Endothelial cell of umbilical vein (primary cell): ENCODE data around the gene LGALS9C. TPM values are rescaled to one million over a fixed set of nuclear protein-coding genes. Genes with fewer than 3 reads are reported as not detected.
"Not testable (repeated sequence)": the region's sequence is repeated elsewhere in the genome, so short reads cannot be mapped to it uniquely, and the experiment has no call there.

Experiments
- BruUV-seq: library from RNA; stranded (reverse); fragments of 400-500 nt; replicated peaks from 2 replicates; lab custom pipeline; 2021; lab: Mats Ljungman, UMichigan
- CTCF ChIA-PET: fragments of 300-600, 350-600 bp; sonication (Branson Sonifier 250); formaldehyde crosslinking; loops from one replicate; lab custom pipeline; 2021; ENCODE audit warnings: antibody characterized with exemption, inconsistent platforms; lab: Charles Lee
- POLR2A ChIA-PET: fragments of 300-600, 350-600 bp; sonication (Branson Sonifier 250); formaldehyde crosslinking; loops from one replicate; lab custom pipeline; 2021; ENCODE audit warnings: antibody characterized with exemption, inconsistent platforms; lab: Charles Lee
- DNase-seq: peaks from one replicate; pipeline ENCODE4 v3.0.0-alpha.2; 2011; ENCODE audit warnings: low read depth, low spot score
- FAIRE-seq: peaks from 2 replicates; lab custom pipeline; 2011; peaks lifted over from hg19 to GRCh38; lab: Jason Lieb, UNC
- H2AFZ ChIP-seq: 2 replicates; pipeline ENCODE4 v1.6.0; 2012; ENCODE audit warnings: low read depth, low read length, control low read depth, inconsistent platforms
- H3K27ac ChIP-seq: 2 replicates; pipeline ENCODE4 v1.5.1; 2011; ENCODE audit warnings: low read depth, mild to moderate bottlenecking, control low read depth, low read length, moderate library complexity; ENCODE audit not compliant: insufficient read depth
- H3K27me3 ChIP-seq, 2 experiments: 2 replicates each; pipeline versions ENCODE4 v1.6.0 to v1.6.1; 2011; ENCODE audit warnings: low read length in 2 of 2, mixed read lengths in 1 of 2; ENCODE audit not compliant: control insufficient read depth in 2 of 2, insufficient read depth in 2 of 2
- H3K36me3 ChIP-seq, 2 experiments: 2 replicates in 1 of 2; 3 replicates in 1 of 2; pipeline ENCODE4 v1.5.1; 2011; ENCODE audit warnings: low read length in 2 of 2, mild to moderate bottlenecking in 1 of 2, moderate library complexity in 1 of 2; ENCODE audit not compliant: control insufficient read depth in 2 of 2, insufficient read depth in 2 of 2; ENCODE audit errors: extremely low read depth in 1 of 2
- H3K4me1 ChIP-seq: 3 replicates; pipeline ENCODE4 v1.5.1; 2011; ENCODE audit warnings: mild to moderate bottlenecking, low read length; ENCODE audit not compliant: control insufficient read depth, insufficient read depth; ENCODE audit errors: extremely low read depth
- H3K4me2 ChIP-seq: 2 replicates; pipeline ENCODE4 v1.6.1; 2011; ENCODE audit warnings: low read length, control low read depth, mixed read lengths; ENCODE audit not compliant: insufficient read depth
- H3K4me3 ChIP-seq, 3 experiments: fragments of 200-600 bp in 1 of 3; sonication (generic), shearing (Covaris generic) in 1 of 3; replicated peaks in 1 of 3; 2 replicates each; pipeline ENCODE4 v1.5.1; 2011 to 2016; ENCODE audit warnings: control low read depth in 3 of 3, low read length in 3 of 3, mild to moderate bottlenecking in 2 of 3, inconsistent platforms in 1 of 3, low read depth in 1 of 3, moderate library complexity in 1 of 3; ENCODE audit not compliant: insufficient read depth in 1 of 3
- H3K79me2 ChIP-seq: 2 replicates; pipeline ENCODE4 v1.6.0; 2012; ENCODE audit warnings: low read length, inconsistent platforms; ENCODE audit not compliant: control insufficient read depth, insufficient read depth
- H3K9ac ChIP-seq: replicated peaks from 2 replicates; pipeline ENCODE3; 2011; ENCODE audit warnings: low read length, control low read depth; ENCODE audit not compliant: insufficient read depth; ENCODE audit errors: extremely low read depth
- H3K9me1 ChIP-seq: replicated peaks from 3 replicates; pipeline ENCODE4 v1.6.0; 2011; ENCODE audit warnings: mild to moderate bottlenecking, low read length; ENCODE audit not compliant: control insufficient read depth, insufficient read depth; ENCODE audit errors: extremely low read depth
- H3K9me3 ChIP-seq: replicated peaks from 2 replicates; pipeline ENCODE4 v1.5.1; 2012; ENCODE audit warnings: low read length, inconsistent platforms; ENCODE audit not compliant: control insufficient read depth, insufficient read depth
- H4K20me1 ChIP-seq: replicated peaks from 2 replicates; pipeline ENCODE3; 2011; ENCODE audit warnings: mild to moderate bottlenecking, low read length; ENCODE audit not compliant: control insufficient read depth, insufficient read depth; ENCODE audit errors: extremely low read depth
- dilution Hi-C: fragments of 300-500 bp; cut with MboI; formaldehyde crosslinking; loops from one replicate; pipeline ENCODE4 v1.15.0; 2019; ENCODE audit warnings: low sequenced_read_pairs; ENCODE audit not compliant: extremely low pct_ligation_motif_present
- intact Hi-C: fragments of 100-400 bp; cut with micrococcal nuclease; formaldehyde crosslinking; loops from one replicate; pipeline ENCODE4 v1.10.0; 2022
- polyA plus RNA-seq, 4 experiments: library from polyadenylated mRNA; depleted of rRNA in 3 of 4; stranded (reverse) in 3 of 4; unstranded in 1 of 4; fragments of >200 nt; gene quantifications; 2 replicates each; pipeline versions ENCODE4 v1.2.1 to v1.2.3, GENCODE V29; 2011 to 2012; ENCODE audit warnings: missing spikeins in 1 of 4
- total RNA-seq: library from RNA; stranded (reverse); gene quantifications from 2 replicates; pipeline ENCODE4 v1.2.3, GENCODE V29; 2021

The LGALS9C gene
- total and polyA plus RNA-seq, 2 donors (not counting 3 experiments of a cell fraction or from before 2014, with no cell fraction given), result not detected

GRCh38 chr17:18450998-18451397, 25.6 kb upstream of the LGALS9C start:
- DNase-seq, H3K4me2 ChIP-seq, BruUV-seq, H3K4me1 ChIP-seq, H2AFZ ChIP-seq, H3K27me3 ChIP-seq, intact Hi-C loops, POLR2A ChIA-PET, H3K9ac ChIP-seq, H3K79me2 ChIP-seq, CTCF ChIA-PET, dilution Hi-C loops, H3K36me3 ChIP-seq, H3K27ac ChIP-seq, H4K20me1 ChIP-seq, FAIRE-seq, H3K4me3 ChIP-seq, H3K9me1 ChIP-seq, H3K9me3 ChIP-seq: not testable (repeated sequence)

DNA sequence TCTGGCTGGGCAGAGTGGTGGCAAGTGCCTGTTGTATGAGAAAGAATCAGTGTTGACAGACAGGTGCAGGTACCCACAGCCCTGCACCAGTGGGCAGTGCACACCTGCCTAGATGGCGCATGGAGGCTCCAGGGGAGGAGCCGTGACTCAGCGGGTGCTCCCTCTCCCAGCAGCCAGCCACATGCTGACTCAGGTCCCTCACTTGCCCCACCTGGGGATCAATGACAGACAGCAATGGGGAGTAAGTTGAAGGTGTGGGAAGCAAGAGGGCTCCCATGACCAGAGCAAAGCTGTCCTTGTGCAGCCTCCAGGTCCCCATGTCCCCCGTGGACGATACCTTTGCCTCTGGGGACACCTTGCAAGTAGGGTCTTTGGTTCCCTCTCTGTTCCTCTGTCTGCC, 24.6 kb upstream of the LGALS9C start:
- intact Hi-C loops, result not testable (repeated sequence)

DNA sequence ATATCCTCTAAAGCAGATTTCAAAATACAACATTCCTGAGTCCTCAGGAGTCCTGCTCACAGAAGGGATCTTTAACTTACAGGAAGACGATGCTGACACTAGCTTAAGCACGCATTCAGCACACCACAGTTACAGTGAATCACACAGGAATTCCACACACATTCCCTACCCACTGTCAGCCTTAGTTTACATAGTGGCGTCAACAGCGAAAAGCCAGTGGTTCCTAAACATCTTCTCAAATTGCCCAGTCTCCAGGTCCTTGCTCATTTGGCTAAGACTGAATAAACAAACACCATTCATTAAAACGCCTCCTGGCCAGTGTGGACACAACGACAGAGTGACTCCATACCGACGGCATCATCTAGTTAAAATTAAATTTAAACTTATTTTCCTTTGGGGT, 17.6 kb upstream of the LGALS9C start:
- DNase-seq, dilution Hi-C loops, H3K4me3 ChIP-seq, BruUV-seq, H3K79me2 ChIP-seq, FAIRE-seq, CTCF ChIA-PET, H2AFZ ChIP-seq, H3K27me3 ChIP-seq, POLR2A ChIA-PET, H3K36me3 ChIP-seq, H4K20me1 ChIP-seq, H3K9me1 ChIP-seq, H3K9me3 ChIP-seq, H3K4me1 ChIP-seq, H3K4me2 ChIP-seq, H3K27ac ChIP-seq, H3K9ac ChIP-seq, intact Hi-C loops: not testable (repeated sequence)

More for the DNA sequence above, 24.6 kb upstream of the LGALS9C start:
- H3K4me2 ChIP-seq, H3K9me3 ChIP-seq, CTCF ChIA-PET, H3K36me3 ChIP-seq, H2AFZ ChIP-seq, H3K27ac ChIP-seq, H3K4me3 ChIP-seq, FAIRE-seq, H3K9ac ChIP-seq, DNase-seq, dilution Hi-C loops, H3K9me1 ChIP-seq, POLR2A ChIA-PET, H3K4me1 ChIP-seq, H4K20me1 ChIP-seq, H3K27me3 ChIP-seq, H3K79me2 ChIP-seq, BruUV-seq: not testable (repeated sequence)

DNA sequence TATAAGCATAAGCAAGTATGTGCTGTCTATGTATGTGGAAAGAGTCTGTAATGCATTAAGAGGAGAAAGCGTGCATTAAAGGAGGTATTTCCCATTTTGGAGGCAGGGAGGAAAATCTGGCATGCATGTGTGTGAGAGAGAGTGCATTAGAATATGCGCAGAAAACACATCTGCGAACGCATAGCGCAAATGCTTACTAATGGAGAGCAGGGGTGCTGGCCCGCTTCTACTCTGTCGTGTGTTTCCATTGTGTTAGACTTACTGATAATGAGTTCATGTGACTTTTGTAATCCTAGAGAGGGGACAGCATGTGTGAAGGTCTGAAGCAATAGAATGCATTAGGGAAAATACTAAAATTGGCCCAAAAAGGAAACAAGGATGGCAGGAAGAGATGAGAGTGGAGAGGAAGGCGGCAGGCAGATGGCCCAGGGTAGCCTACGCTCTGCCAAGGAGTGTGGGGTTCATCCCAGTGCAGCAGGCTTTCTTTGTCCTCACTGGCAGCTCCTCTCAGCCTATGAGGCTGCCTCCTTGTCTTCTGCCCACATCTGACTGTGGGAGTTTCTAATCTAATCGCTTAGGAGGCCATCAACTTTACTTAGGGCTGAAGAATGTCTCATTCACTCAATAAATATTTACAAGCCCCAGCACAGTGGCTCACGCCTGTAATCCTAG, 12.6 kb upstream of the LGALS9C start:
- CTCF ChIA-PET, H3K9me1 ChIP-seq, H3K27ac ChIP-seq, dilution Hi-C loops, intact Hi-C loops, H3K27me3 ChIP-seq, H3K9me3 ChIP-seq, FAIRE-seq, H3K36me3 ChIP-seq, H4K20me1 ChIP-seq, H3K4me2 ChIP-seq, H3K9ac ChIP-seq, H2AFZ ChIP-seq, H3K79me2 ChIP-seq, POLR2A ChIA-PET, H3K4me1 ChIP-seq, BruUV-seq, DNase-seq, H3K4me3 ChIP-seq: not testable (repeated sequence)
